IMR-90 (cell line): ENCODE measurements around the gene ADM2. TPM values are rescaled to one million over a fixed set of nuclear protein-coding genes. Genes with fewer than 3 reads are reported as not detected.
A peak's percentile ranks its signal among the peaks of the same experiment; 100 is the strongest.

ENCODE experiments used
- ATAC-seq: fragments of 200-7000 bp; cut with Tn5 transposase; 2 replicates; pipeline ENCODE4 v1.9.1; 2020; ENCODE audit warnings: low read depth, mild to moderate bottlenecking, moderate library complexity
- BruUV-seq: library from RNA; stranded (reverse); fragments of 400-500 nt; replicated peaks from 2 replicates; lab custom pipeline; 2021; lab: Mats Ljungman, UMichigan
- CTCF ChIA-PET: fragments of 300-600 bp; formaldehyde crosslinking; extraction: SDS; loops from one replicate; lab custom pipeline; 2021; ENCODE audit warnings: antibody characterized with exemption; lab: Yijun Ruan, JAX
- POLR2A ChIA-PET: fragments of 300-600 bp; sonication (Branson Sonifier 250); formaldehyde crosslinking; loops from one replicate; lab custom pipeline; 2022; ENCODE audit warnings: antibody characterized with exemption; ENCODE audit not compliant: unreplicated experiment; lab: Charles Lee
- DNase-seq: peaks from one replicate; pipeline ENCODE4 v3.0.0; 2013
- H2AFZ ChIP-seq: replicated peaks from 2 replicates; pipeline ENCODE3; 2013; ENCODE audit warnings: low read length, mild to moderate bottlenecking; ENCODE audit not compliant: poor library complexity
- H2AK5ac ChIP-seq: 2 replicates; pipeline ENCODE4 v1.6.1; 2013; ENCODE audit warnings: low read depth, low read length, inconsistent platforms
- H2AK9ac ChIP-seq: replicated peaks from 2 replicates; pipeline ENCODE3; 2013; ENCODE audit warnings: mild to moderate bottlenecking, low read depth, low read length, moderate library complexity; ENCODE audit not compliant: poor library complexity
- H2BK120ac ChIP-seq: 2 replicates; pipeline ENCODE4 v1.6.1; 2013; ENCODE audit warnings: low read depth, low read length, inconsistent platforms
- H2BK15ac ChIP-seq: 3 replicates; pipeline ENCODE4 v1.6.1; 2013; ENCODE audit warnings: low read depth, low read length, inconsistent platforms
- H2BK20ac ChIP-seq: 2 replicates; pipeline ENCODE4 v1.6.1; 2013; ENCODE audit warnings: low read depth, mild to moderate bottlenecking, inconsistent platforms, low read length, moderate library complexity
- H2BK5ac ChIP-seq: 2 replicates; pipeline ENCODE4 v1.6.1; 2013; ENCODE audit warnings: mild to moderate bottlenecking, low read depth, low read length, inconsistent platforms; ENCODE audit not compliant: poor library complexity, severe bottlenecking
- H3K14ac ChIP-seq: replicated peaks from 2 replicates; pipeline ENCODE4 v1.6.1; 2013; ENCODE audit warnings: low read depth, low read length, inconsistent platforms
- H3K18ac ChIP-seq: 2 replicates; pipeline ENCODE4 v1.6.1; 2013; ENCODE audit warnings: low read depth, low read length, control low read depth
- H3K23ac ChIP-seq: 2 replicates; pipeline ENCODE4 v1.6.1; 2013; ENCODE audit warnings: low read depth, low read length, inconsistent platforms
- H3K27ac ChIP-seq: 2 replicates; pipeline ENCODE4 v1.5.1; 2013; ENCODE audit warnings: mild to moderate bottlenecking, control low read depth, low read length; ENCODE audit not compliant: insufficient read depth
- H3K27me3 ChIP-seq: 2 replicates; pipeline ENCODE4 v1.6.1; 2013; ENCODE audit warnings: low read length; ENCODE audit not compliant: control insufficient read depth, insufficient read depth
- H3K36me3 ChIP-seq: 2 replicates; pipeline ENCODE4 v1.6.1; 2013; ENCODE audit warnings: low read length, mixed read lengths; ENCODE audit not compliant: control insufficient read depth, insufficient read depth
- H3K4ac ChIP-seq: 2 replicates; pipeline ENCODE4 v1.6.1; 2013; ENCODE audit warnings: low read depth, low read length, inconsistent platforms
- H3K4me1 ChIP-seq: 2 replicates; pipeline ENCODE4 v1.6.1; 2013; ENCODE audit warnings: low read length, mixed read lengths; ENCODE audit not compliant: control insufficient read depth, insufficient read depth
- H3K4me2 ChIP-seq: 2 replicates; pipeline ENCODE4 v1.6.1; 2013; ENCODE audit warnings: low read depth, mild to moderate bottlenecking, control low read depth, low read length, moderate library complexity
- H3K4me3 ChIP-seq: 2 replicates; pipeline ENCODE4 v1.5.1; 2013; ENCODE audit warnings: low read depth, mild to moderate bottlenecking, control low read depth, low read length, moderate library complexity; ENCODE audit not compliant: insufficient read depth
- H3K56ac ChIP-seq: 2 replicates; pipeline ENCODE4 v1.6.1; 2013; ENCODE audit warnings: low read length, inconsistent platforms; ENCODE audit not compliant: insufficient read depth; ENCODE audit errors: extremely low read depth
- H3K79me1 ChIP-seq, 2 experiments: 2 replicates each; pipeline ENCODE4 v1.6.1; 2013; ENCODE audit warnings: low read length in 2 of 2, inconsistent platforms in 1 of 2, low read depth in 1 of 2
- H3K9ac ChIP-seq: 2 replicates; pipeline ENCODE4 v1.6.1; 2013; ENCODE audit warnings: low read depth, low read length, control low read depth
- H3K9me1 ChIP-seq: 2 replicates; pipeline ENCODE4 v1.6.1; 2013; ENCODE audit warnings: low read length, inconsistent platforms; ENCODE audit not compliant: insufficient read depth
- H3K9me3 ChIP-seq: 2 replicates; pipeline ENCODE4 v1.6.1; 2013; ENCODE audit warnings: low read length; ENCODE audit not compliant: control insufficient read depth, insufficient read depth
- H4K20me1 ChIP-seq: 2 replicates; pipeline ENCODE4 v1.6.1; 2013; ENCODE audit warnings: low read length, inconsistent platforms; ENCODE audit not compliant: insufficient read depth
- H4K5ac ChIP-seq: 2 replicates; pipeline ENCODE4 v1.6.1; 2013; ENCODE audit warnings: mild to moderate bottlenecking, low read depth, low read length, control low read depth
- H4K8ac ChIP-seq, 2 experiments: 2 replicates each; pipeline ENCODE4 v1.6.1; 2013; ENCODE audit warnings: low read depth in 2 of 2, low read length in 2 of 2, control low read depth in 1 of 2, inconsistent platforms in 1 of 2
- H4K91ac ChIP-seq: 2 replicates; pipeline ENCODE4 v1.6.1; 2013; ENCODE audit warnings: low read depth, low read length, inconsistent platforms; ENCODE audit not compliant: insufficient read depth
- BHLHE40 ChIP-seq: fragments of 150-350 bp; IDR thresholded peaks from 2 replicates; pipeline ENCODE4 v1.6.1; 2016; ENCODE audit warnings: mild to moderate bottlenecking, low read depth, low read length
- CEBPB ChIP-seq: IDR thresholded peaks from 2 replicates; pipeline ENCODE4 v1.6.1; 2012; ENCODE audit warnings: low read depth, low read length, improper control_type of control experiment
- CHD1 ChIP-seq: IDR thresholded peaks from 2 replicates; pipeline ENCODE4 v1.6.1; 2012; ENCODE audit warnings: low read depth, low read length, improper control_type of control experiment
- ELK1 ChIP-seq: fragments of 150-350 bp; IDR thresholded peaks from 2 replicates; pipeline ENCODE4 v1.6.1; 2016; ENCODE audit warnings: low read depth, mild to moderate bottlenecking, low read length, moderate library complexity, borderline replicate concordance
- FOS ChIP-seq: fragments of 150-350 bp; IDR thresholded peaks from 2 replicates; pipeline ENCODE4 v1.6.1; 2016; ENCODE audit warnings: low read depth, low read length
- MAFK ChIP-seq: IDR thresholded peaks from 2 replicates; pipeline ENCODE4 v1.6.1; 2012; ENCODE audit warnings: low read depth, low read length, improper control_type of control experiment
- MXI1 ChIP-seq: IDR thresholded peaks from 2 replicates; pipeline ENCODE4 v1.6.1; 2012; ENCODE audit warnings: low read depth, mild to moderate bottlenecking, low read length, moderate library complexity, borderline replicate concordance
- POLR2A ChIP-seq: IDR thresholded peaks from 2 replicates; pipeline ENCODE4 v1.6.1; 2012; ENCODE audit warnings: mild to moderate bottlenecking, low read depth, low read length
- RCOR1 ChIP-seq: IDR thresholded peaks from 2 replicates; pipeline ENCODE4 v1.6.1; 2012; ENCODE audit warnings: mild to moderate bottlenecking, low read length, improper control_type of control experiment; ENCODE audit not compliant: insufficient replicate concordance
- RFX5 ChIP-seq: IDR thresholded peaks from 2 replicates; pipeline ENCODE4 v1.8.0; 2012; ENCODE audit warnings: low read depth, mild to moderate bottlenecking, low read length, moderate library complexity
- SMC3 ChIP-seq: fragments of 150-350 bp; IDR thresholded peaks from 2 replicates; pipeline ENCODE4 v1.6.1; 2016; ENCODE audit warnings: low read depth, mild to moderate bottlenecking, antibody characterized with exemption, low read length, moderate library complexity
- WGBS, 2 experiments: methylation state at CpG; one replicate each; pipeline versions ENCODE4 v1.1.5 to v1.1.7; 2013; ENCODE audit warnings: missing lambda C conversion rate in 2 of 2; ENCODE audit not compliant: insufficient read length in 1 of 2; ENCODE audit errors: extremely low coverage in 2 of 2; 5-methylcytosine and 5-hydroxymethylcytosine counted together
- dilution Hi-C: fragments of 300-500 bp; cut with HindIII; formaldehyde crosslinking; loops from one replicate; pipeline ENCODE4 v1.14.3; 2018; ENCODE audit warnings: low sequenced_read_pairs; ENCODE audit not compliant: unreplicated experiment
- in situ Hi-C: fragments of 300-500 bp; cut with MboI; formaldehyde crosslinking; loops from 3 replicates; pipeline ENCODE4 v1.14.3; 2019; ENCODE audit warnings: low sequenced_read_pairs, inconsistent platforms, mixed read lengths
- intact Hi-C: fragments of 100-400 bp; cut with micrococcal nuclease; formaldehyde crosslinking; loops from 2 replicates; pipeline ENCODE4 v1.10.0; 2022
- polyA plus RNA-seq, 3 experiments: library from polyadenylated mRNA; depleted of rRNA; stranded (reverse); fragments of >200 nt; gene quantifications; 2 replicates each; pipeline ENCODE4 v1.2.3, GENCODE V29; 2012; ENCODE audit warnings: low replicate concordance in 1 of 3
- total RNA-seq: library from RNA; depleted of rRNA; stranded (reverse); fragments of >200 nt; gene quantifications from 2 replicates; pipeline ENCODE4 v1.2.3, GENCODE V29; 2012

Gene ADM2
- total and polyA plus RNA-seq, 2 of the 4 experiments (the other 2 are of a cell fraction) = 0.18 to 2.3 TPM

DNA sequence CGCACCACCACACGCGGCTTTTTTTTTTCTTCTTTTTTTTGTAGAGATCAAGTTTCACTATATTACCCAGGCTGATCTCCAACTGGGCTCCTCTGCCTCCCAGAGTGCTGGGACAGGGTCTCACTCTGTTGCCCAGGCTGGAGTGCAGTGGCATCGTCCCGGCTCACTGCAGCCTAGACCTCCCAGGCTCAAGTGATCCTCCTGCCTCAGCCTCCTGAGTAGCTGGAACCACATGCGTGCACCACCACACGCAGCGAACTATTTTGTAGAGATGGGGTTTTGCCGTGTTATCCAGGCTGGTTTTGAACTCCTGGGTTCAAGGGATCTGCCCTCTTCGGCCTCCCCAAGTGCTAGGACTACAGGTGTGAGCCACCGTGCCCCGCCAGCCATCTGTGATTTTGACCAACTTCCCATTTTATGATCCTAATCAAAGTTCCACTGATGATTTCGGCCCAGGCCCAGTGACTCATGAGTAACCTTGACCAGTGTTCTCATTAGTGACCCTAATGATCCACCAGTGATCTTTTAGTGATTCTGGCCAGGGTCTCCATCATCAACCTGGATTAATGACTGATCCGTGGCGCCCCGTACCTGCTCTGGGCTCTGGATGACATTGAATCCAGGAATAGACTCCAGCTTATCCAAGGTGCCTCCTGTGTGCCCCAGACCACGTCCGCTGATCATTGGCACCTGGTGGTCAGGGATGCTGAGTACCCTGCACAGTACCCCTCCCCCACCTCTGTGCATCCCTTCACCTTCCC is 46.8 kb downstream of the ADM2 start:
- no peak overlapping the region for H3K27ac ChIP-seq
- peaks cover 11 to 39% of the 10 kb centered on the region in 2 experiments for H3K79me1 ChIP-seq
- peaks cover 11% of the 10 kb centered on the region for H3K36me3 ChIP-seq
- no peak for ATAC-seq
- CTCF ChIA-PET = no interaction called here
- POLR2A ChIA-PET = no interaction called here
- H2AK5ac ChIP-seq = peak overlapping the region; percentile 27; the same call in 1 of the 2 replicates
- dilution Hi-C loops (no loop called here), intact Hi-C loops (loop anchor here (5.0 kb wide), 1 partner anchor 54 kb away; the partner anchor contains the start of gene CHKB), in situ Hi-C loops (loop anchor here (5.0 kb wide), 1 partner anchor 49 kb away; the partner anchor contains the start of gene CPT1B)
- no peak overlapping the region for H2BK5ac ChIP-seq
- peaks cover 24% of the 10 kb centered on the region for H3K4me1 ChIP-seq
- H2BK20ac ChIP-seq = no peak overlapping the region
- no peak overlapping the region for H2BK120ac ChIP-seq
- H3K4me2 ChIP-seq = no peak overlapping the region
- H4K8ac ChIP-seq = no peak overlapping the region
- H3K56ac ChIP-seq = no peak overlapping the region
- peaks cover 16% of the 10 kb centered on the region for H4K20me1 ChIP-seq
- WGBS, 2 experiments = 97% methylated on average over 9 of the region's 18 CpGs; no CpG with 5 or more reads in 1 of the 2 experiments
- no TSS peak for BruUV-seq
- no peaks in the 10 kb centered on the region for H3K9me3 ChIP-seq
- no peak overlapping the region for H4K91ac ChIP-seq
- peaks cover 15% of the 10 kb centered on the region for H3K9me1 ChIP-seq
- no peak overlapping the region for H3K23ac ChIP-seq
- H3K14ac ChIP-seq = no peak overlapping the region
- H2BK15ac ChIP-seq = no peak overlapping the region
- no peak overlapping the region for H3K9ac ChIP-seq
- H3K4me3 ChIP-seq = no peak overlapping the region
- H2AK9ac ChIP-seq = no peak overlapping the region
- no peak overlapping the region for H3K4ac ChIP-seq
- H3K18ac ChIP-seq = no peak overlapping the region
- peak overlapping the region; percentile 10 for H2AFZ ChIP-seq
- H4K5ac ChIP-seq = no peak overlapping the region
- no peak for DNase-seq
- TF ChIP-seq POLR2A = no peak
- TF ChIP-seq BHLHE40 = no peak
- TF ChIP-seq RCOR1 = no peak
- no peak for TF ChIP-seq SMC3
- no peak for TF ChIP-seq MAFK
- TF ChIP-seq RFX5 = no peak
- no peak for TF ChIP-seq MXI1
- no peak for TF ChIP-seq CHD1
- TF ChIP-seq CEBPB = no peak
- TF ChIP-seq FOS = no peak
- TF ChIP-seq ELK1 = no peak
- H3K27me3 ChIP-seq = peaks cover 5% of the 10 kb centered on the region; the same call in 1 of the 2 replicates
